22Rv1 (cell line): ENCODE measurements around the gene TBX10.
A peak's percentile ranks its signal among the peaks of the same experiment; 100 is the strongest.
"Not testable (repeated sequence)": the region's sequence is repeated elsewhere in the genome, so short reads cannot be mapped to it uniquely, and the experiment has no call there.

ENCODE experiments used
- H3K27ac ChIP-seq: fragments of 450-650 bp; 2 replicates; pipeline ENCODE4 v1.5.1; 2017
- ZFX ChIP-seq: fragments of 450-650 bp; IDR thresholded peaks from 2 replicates; pipeline ENCODE4 v1.6.1; 2017; ENCODE audit warnings: antibody characterized with exemption, borderline replicate concordance
- TF ChIP-seq, protein P1 (sequence below): fragments of 450-650 bp; IDR thresholded peaks from 2 replicates; pipeline ENCODE4 v1.5.1; 2017; ENCODE audit warnings: mild to moderate bottlenecking

Gene TBX10

DNA sequence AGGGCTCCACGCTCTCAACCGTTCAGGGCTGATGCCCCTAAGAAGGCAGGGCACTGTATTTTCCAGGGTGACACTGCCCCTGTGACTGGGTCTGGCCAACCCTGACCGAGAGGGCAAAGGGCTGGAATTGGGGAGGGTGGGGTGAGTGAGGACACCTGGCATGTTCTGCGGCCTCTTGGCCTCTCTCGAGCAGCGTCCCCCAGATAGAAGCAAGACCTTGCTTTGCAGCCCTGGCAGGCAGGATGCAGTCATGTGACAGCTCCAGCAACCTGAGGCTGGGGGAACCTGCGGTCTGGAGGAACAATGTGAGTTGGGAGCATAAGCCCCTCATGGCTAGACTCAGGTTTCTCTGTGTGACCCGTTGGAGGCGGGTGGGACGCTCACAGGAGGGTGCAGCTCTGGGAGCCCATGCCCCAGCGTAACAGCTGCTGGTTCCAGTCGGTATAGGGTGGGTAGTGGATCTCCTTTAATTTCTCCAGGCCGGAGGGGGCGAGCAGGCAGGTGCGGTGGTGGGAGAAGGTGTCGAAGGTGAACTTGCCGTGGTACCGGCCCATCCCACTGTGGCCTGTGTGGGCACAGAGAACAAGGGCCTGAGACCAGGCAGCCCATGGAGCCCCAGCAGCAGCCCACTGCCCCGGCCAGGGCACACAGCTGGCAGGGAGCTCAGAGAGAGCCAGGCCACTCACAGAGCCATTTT is 23.4 kb upstream of the TBX10 start:
- no peak overlapping the region for H3K27ac ChIP-seq
- TF ChIP-seq ZFX, result no peak
- TF ChIP-seq, protein P1, sequence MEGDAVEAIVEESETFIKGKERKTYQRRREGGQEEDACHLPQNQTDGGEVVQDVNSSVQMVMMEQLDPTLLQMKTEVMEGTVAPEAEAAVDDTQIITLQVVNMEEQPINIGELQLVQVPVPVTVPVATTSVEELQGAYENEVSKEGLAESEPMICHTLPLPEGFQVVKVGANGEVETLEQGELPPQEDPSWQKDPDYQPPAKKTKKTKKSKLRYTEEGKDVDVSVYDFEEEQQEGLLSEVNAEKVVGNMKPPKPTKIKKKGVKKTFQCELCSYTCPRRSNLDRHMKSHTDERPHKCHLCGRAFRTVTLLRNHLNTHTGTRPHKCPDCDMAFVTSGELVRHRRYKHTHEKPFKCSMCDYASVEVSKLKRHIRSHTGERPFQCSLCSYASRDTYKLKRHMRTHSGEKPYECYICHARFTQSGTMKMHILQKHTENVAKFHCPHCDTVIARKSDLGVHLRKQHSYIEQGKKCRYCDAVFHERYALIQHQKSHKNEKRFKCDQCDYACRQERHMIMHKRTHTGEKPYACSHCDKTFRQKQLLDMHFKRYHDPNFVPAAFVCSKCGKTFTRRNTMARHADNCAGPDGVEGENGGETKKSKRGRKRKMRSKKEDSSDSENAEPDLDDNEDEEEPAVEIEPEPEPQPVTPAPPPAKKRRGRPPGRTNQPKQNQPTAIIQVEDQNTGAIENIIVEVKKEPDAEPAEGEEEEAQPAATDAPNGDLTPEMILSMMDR, result no peak

DNA sequence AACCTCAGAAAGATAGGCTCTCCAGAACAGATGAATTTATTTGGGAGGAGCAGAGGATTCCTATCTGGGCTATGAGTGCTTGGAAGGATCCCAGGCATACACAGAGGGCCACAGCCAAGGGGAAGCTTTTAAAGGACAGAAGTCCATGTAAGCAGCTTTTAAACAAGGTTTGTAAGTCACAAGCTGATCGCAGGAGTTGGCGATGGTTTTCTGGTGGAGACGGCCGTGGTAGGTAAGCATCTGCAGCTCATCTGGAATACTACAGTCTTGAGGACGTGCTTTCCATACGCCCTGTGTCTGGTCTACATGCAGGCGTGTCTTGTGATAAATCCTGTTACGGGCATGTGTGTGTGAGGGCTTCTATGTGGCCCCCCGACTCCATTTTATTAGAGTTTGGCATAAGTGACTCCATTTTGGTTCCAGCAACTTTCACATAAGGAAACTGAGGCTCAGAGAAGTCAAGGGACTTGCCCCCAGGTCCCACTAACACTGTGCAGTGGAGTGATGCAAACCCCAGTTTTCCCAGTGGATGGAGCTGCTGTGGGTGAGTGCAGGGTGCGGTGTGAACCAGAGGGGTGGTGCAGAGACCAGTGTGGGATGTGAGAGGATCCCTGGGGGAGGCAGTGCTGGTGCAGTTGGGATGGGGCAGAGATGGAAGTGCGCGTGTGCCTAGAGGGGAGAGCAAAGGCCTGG is 22.7 kb upstream of the TBX10 start:
- no peak for TF ChIP-seq ZFX
- TF ChIP-seq, protein P1, result no peak
- no peak overlapping the region for H3K27ac ChIP-seq

DNA sequence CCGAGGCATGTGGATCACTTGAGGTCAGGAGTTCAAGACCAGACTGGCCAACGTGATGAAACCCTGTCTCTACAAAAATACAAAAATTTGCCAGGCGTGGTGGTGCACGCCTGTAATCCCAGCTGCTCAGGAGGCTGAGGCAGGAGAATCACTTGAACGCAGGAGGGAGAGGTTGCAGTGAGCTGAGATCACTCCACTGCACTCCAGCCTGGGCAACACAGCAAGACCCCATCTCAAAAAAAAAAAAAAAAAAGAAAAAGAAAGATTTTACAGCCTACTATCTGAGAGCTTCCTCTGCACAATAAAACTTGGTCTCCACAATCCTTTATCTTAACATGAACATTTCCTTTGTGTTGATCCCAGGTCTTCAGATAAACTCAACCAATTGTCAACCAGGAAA is 21.2 kb upstream of the TBX10 start:
- not testable (repeated sequence) for H3K27ac ChIP-seq

DNA sequence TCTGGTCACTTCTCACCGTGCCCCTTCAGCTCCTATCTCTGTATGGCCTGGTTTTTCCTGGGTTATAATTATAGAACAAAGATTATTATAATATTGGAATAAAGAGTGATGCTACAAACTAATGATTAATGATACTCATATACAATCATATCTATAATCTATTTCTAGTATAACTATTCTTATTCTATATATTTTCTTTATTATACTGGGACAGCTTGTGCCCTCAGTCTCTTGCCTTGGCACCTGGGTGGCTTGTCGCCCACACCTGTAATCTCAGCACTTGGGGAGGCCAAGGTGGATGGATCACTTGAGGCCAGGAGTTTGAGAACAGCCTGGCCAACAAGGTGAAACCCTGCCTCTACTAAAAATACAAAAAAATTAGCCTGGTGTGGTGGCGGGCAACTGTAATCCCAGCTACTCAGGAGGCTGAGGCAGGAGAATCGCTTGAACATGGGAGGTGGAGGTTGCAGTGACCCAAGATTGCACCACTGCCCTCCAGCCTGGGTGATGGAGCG is 20.1 kb upstream of the TBX10 start:
- H3K27ac ChIP-seq, result not testable (repeated sequence)
- TF ChIP-seq, protein P1, result peak; percentile 65

DNA sequence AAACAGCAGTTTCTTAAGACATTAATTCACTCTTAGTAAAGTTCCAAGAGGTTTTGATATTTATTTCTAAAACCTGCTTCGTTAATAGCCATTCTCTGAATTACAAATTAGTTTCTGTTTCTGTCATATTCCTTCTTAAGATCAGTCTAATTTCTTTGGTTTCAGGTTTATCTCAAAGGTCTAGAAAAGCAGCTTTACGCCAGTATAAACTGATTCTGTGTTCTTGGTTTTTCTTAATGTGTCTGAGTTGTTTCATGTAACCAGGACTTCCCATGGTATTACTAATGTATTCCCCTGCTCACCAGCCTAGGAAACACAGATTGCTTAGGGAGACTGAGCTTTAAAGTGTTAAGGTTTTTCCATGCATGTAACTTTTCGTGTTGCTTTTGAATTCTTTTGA is 17.7 kb upstream of the TBX10 start:
- no peak for TF ChIP-seq ZFX
- TF ChIP-seq, protein P1, result no peak
- peak overlapping the region; percentile 11; the same call in 1 of the 2 replicates for H3K27ac ChIP-seq

DNA sequence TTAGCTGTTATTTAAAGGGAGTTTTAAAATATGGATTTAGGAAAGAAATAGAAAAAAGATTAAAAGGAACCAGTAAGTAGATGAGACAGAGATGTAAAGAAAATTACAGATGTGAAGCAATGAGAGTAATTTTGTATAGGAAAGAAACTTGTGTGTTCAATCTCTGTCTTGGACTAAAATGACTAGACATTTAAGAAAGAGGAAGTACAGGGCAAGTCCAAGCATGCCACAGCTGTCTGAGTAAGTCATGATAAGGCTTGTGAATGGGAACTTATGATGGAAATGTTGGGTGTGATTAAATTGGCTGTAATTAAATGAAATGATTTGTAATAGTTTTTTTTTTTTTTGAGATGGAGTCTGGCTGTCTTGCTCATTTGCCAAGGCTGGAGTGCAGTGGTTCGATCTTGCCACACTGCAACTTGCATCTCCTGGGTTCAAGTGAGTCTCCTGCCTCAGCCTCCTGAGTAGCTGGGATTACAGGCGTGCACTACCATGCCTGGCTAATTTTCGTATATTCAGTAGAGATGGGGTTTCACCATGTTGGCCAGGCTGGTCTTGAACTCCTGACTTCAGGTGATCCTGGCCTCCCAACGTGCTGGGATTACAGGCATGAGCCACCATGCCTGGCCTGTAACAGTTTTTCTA is 16.8 kb upstream of the TBX10 start:
- TF ChIP-seq, protein P1, result no peak
- TF ChIP-seq ZFX, result no peak
- H3K27ac ChIP-seq, result no peak overlapping the region

DNA sequence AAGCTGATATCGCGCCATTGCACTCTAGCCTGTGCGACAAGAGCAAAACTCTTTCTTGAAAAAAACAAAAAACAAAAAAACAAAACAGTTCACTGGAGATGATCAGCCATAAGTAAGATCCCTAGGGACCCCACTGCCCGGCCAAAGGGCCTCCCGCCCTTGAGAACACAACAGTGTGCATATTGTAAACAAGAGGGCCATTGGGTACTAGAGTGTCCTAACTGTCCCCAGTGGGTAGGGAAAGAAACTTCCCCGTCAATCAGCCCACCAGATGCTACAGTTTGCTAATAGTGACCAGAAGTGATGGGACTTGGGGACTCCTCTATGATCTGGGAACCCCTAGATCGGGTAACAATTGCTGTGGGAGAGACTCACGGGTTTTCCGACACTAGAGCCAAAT is 14.7 kb upstream of the TBX10 start:
- no peak for TF ChIP-seq ZFX
- TF ChIP-seq, protein P1, result no peak
- H3K27ac ChIP-seq, result no peak overlapping the region
